Thymus (tissue), 11 donors: ENCODE results near the gene TECTA. TPM values are rescaled to one million over a fixed set of nuclear protein-coding genes. Genes with fewer than 3 reads are reported as not detected.
"Not testable (repeated sequence)": the region's sequence is repeated elsewhere in the genome, so short reads cannot be mapped to it uniquely, and the experiment has no call there.

ENCODE experiments used
- DNase-seq, 9 donors: peaks; one replicate each; pipeline ENCODE4 v3.0.0-alpha.2; 2013; ENCODE audit warnings: low spot score in 9 of 9, low read depth in 6 of 9, missing footprints in 1 of 9
- H3K27ac ChIP-seq, 2 donors: one replicate each; pipeline ENCODE4 v1.5.1; 2013; ENCODE audit warnings: control low read depth in 1 of 2, low read depth in 1 of 2, low read length in 1 of 2, mild to moderate bottlenecking in 1 of 2, moderate library complexity in 1 of 2
- H3K27me3 ChIP-seq, 2 donors: one replicate each; pipeline ENCODE4 v1.5.1; 2013; ENCODE audit warnings: low read length in 1 of 2; ENCODE audit not compliant: control insufficient read depth in 2 of 2, insufficient read depth in 1 of 2
- H3K36me3 ChIP-seq, 2 donors: one replicate each; pipeline ENCODE4 v1.5.1; 2013; ENCODE audit warnings: low read length in 1 of 2, mild to moderate bottlenecking in 1 of 2, moderate library complexity in 1 of 2; ENCODE audit not compliant: control insufficient read depth in 2 of 2, insufficient read depth in 2 of 2
- H3K4me1 ChIP-seq, 2 donors: one replicate each; pipeline ENCODE4 v1.5.1; 2013; ENCODE audit warnings: low read length in 2 of 2; ENCODE audit not compliant: control insufficient read depth in 2 of 2, insufficient read depth in 2 of 2
- H3K4me3 ChIP-seq, 2 donors: one replicate each; pipeline ENCODE4 v1.5.1; 2013; ENCODE audit warnings: low read length in 2 of 2, control low read depth in 1 of 2, mild to moderate bottlenecking in 1 of 2
- H3K9me3 ChIP-seq, 2 donors: one replicate each; pipeline ENCODE4 v1.5.1; 2013; ENCODE audit warnings: low read length in 1 of 2, mild to moderate bottlenecking in 1 of 2; ENCODE audit not compliant: control insufficient read depth in 2 of 2, insufficient read depth in 1 of 2
- WGBS: extraction: QIAGEN DNeasy Blood & Tissue Kit; methylation state at CpG from one replicate; pipeline ENCODE4 v1.1.7; 2013; 5-methylcytosine and 5-hydroxymethylcytosine counted together
- polyA plus RNA-seq: library from polyadenylated mRNA; stranded (reverse); fragments of 200-250 nt; gene quantifications from one replicate; pipeline ENCODE4 v1.2.3, GENCODE V29; 2013
- total RNA-seq: library from RNA; stranded (reverse); fragments of 120-200 nt; gene quantifications from one replicate; pipeline ENCODE4 v1.2.4, GENCODE V29; 2013
- donor health status: healthy.

Gene TECTA
- total and polyA plus RNA-seq, 2 donors: 0.19 to 0.71 TPM

DNA sequence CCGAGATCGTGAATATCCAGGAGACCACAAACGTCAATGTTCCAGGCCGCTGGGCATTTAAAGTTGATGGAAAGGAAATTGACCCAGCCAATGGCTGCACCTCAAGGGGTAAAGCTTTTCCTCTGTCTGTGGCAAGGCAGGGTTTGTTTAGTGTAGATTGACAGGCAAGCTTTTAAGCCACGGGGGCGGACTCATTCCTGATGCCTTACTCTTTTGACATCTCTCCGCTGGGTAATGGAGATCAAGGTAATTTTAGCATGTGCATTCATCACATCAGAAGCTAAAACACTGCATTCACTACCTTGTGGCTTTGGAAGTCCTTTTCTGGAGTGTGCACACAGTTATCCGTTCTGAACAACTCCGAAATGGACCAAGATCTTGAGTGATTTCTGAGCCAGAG is 12.6 kb downstream of the TECTA start:
- no peaks in the 10 kb centered on the region for H3K9me3 ChIP-seq

DNA sequence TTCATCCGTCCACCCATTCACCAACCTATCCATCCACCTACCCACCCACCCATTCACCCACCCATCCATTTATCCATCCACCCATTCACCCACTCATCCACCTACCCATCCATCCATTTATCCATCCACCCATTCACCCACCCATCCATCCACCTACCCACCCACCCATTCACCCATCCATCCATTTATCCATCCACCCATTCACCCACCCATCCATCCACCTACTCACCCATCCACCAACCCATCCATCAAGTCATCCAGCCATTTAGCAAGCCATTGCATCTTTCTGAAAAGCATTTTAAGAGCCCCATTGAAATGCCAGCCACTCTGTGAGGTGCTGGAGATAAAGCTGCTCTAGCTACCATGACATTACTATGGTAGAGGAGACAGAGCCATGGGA is 14.0 kb downstream of the TECTA start:
- not testable (repeated sequence) for DNase-seq, H3K9me3 ChIP-seq, H3K27ac ChIP-seq, H3K36me3 ChIP-seq, H3K27me3 ChIP-seq, H3K4me3 ChIP-seq, H3K4me1 ChIP-seq
- WGBS: 100% methylated on average over 1 of the region's 1 CpG

More for the DNA sequence above, 12.6 kb downstream of the TECTA start:
- Histone ChIP-seq H3K27ac (no peak overlapping the region), H3K36me3 (no peaks in the 10 kb centered on the region), H3K4me3 (no peak overlapping the region), H3K27me3 (peaks cover 0 to 8% of the 10 kb centered on the region in 2 donors), H3K4me1 (no peaks in the 10 kb centered on the region)
- DNase-seq: no peak
- WGBS: 64% methylated on average over 9 of the region's 9 CpGs

- no peak for DNase-seq
- Histone ChIP-seq H3K36me3 (no peaks in the 10 kb centered on the region), H3K27me3 (peaks cover 0 to 3% of the 10 kb centered on the region in 2 donors), H3K4me3 (no peak overlapping the region), H3K9me3 (peaks cover 0 to 6% of the 10 kb centered on the region in 2 donors), H3K4me1 (no peaks in the 10 kb centered on the region), H3K27ac (no peak overlapping the region)
- WGBS: 75% methylated on average over 6 of the region's 6 CpGs
Observed at GRCh38 chr11:121117788-121118187, 16.7 kb downstream of the TECTA start.

DNA sequence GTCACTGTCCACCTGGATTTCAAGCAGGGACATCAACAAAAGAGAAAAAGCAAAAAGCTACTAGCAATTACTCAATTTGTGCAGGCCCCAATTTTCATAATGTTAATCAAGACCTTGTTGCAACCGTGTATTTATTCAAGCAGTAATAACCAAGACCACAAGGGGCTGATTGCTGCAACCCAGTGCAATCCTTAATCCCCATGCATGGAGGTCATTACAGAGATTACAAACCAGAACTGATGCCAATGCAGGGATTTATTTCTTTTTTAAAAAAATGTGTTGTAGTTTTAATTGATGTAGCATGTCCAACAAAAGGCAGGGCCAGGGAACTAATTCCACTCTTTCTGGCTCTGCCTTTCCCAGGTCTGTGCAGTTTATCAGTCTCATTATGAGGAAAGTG is 18.4 kb downstream of the TECTA start:
- WGBS: 90% methylated on average over 1 of the region's 1 CpG

DNA sequence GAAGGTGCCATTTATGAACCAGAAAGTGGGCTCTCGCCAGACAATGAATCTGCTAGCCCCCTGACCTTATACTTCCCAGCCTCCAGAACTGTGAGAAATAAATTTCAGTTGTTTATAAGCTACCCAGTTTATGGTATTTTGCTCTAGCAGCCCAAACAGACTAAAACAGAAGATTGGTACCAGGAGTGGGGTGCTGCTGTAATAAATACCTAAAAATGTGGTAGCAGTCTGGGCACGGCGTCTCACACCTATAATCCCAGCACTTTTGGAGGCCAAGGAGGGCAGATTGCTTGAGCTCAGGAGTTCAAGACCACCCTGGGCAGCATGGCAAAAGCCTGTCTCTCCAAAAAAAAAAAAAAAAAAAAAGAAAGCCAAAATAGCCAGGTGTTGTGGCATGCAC is 21.3 kb downstream of the TECTA start:
- WGBS: 75% methylated on average over 3 of the region's 3 CpGs
- Histone ChIP-seq H3K9me3 (peaks cover 0 to 6% of the 10 kb centered on the region in 2 donors), H3K27ac (no peak overlapping the region), H3K27me3 (no peaks in the 10 kb centered on the region), H3K4me1 (no peaks in the 10 kb centered on the region), H3K36me3 (no peaks in the 10 kb centered on the region), H3K4me3 (no peak overlapping the region)
- DNase-seq: no peak

More for the DNA sequence above, 18.4 kb downstream of the TECTA start:
- no peak overlapping the region for H3K27ac ChIP-seq
- no peak for DNase-seq
- H3K27me3 ChIP-seq: no peaks in the 10 kb centered on the region
- no peak overlapping the region for H3K4me3 ChIP-seq
- H3K9me3 ChIP-seq: peaks cover 0 to 6% of the 10 kb centered on the region in 2 donors
- no peaks in the 10 kb centered on the region for H3K4me1 ChIP-seq
- H3K36me3 ChIP-seq: no peaks in the 10 kb centered on the region

GRCh38 chr11:121123496-121124069 is 22.5 kb downstream of the TECTA start:
- Histone ChIP-seq H3K4me1 (no peaks in the 10 kb centered on the region), H3K36me3 (no peaks in the 10 kb centered on the region), H3K9me3 (peaks cover 0 to 6% of the 10 kb centered on the region in 2 donors), H3K4me3 (no peak overlapping the region), H3K27ac (no peak overlapping the region), H3K27me3 (no peaks in the 10 kb centered on the region)
- DNase-seq: no peak
- WGBS: 91% methylated on average over 6 of the region's 6 CpGs

DNA sequence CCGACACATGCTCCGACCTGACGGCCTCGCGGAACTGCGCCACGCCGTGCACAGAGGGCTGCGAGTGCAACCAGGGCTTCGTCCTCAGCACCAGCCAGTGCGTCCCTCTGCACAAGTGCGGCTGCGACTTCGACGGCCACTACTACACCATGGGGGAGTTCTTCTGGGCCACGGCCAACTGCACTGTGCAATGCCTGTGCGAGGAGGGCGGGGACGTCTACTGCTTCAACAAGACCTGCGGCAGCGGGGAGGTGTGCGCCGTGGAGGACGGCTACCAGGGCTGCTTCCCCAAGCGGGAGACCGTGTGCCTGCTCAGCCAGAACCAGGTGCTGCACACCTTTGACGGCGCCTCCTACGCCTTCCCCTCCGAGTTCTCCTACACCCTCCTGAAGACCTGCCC is 26.8 kb downstream of the TECTA start:
- no peak for DNase-seq
- no peak overlapping the region for H3K27ac ChIP-seq
- H3K4me3 ChIP-seq: no peak overlapping the region
- H3K4me1 ChIP-seq: no peaks in the 10 kb centered on the region
- no peaks in the 10 kb centered on the region for H3K36me3 ChIP-seq
- no peaks in the 10 kb centered on the region for H3K9me3 ChIP-seq
- no peaks in the 10 kb centered on the region for H3K27me3 ChIP-seq
- 98% methylated on average over 30 of the region's 30 CpGs for WGBS

GRCh38 chr11:121129362-121130340 is 28.6 kb downstream of the TECTA start:
- Histone ChIP-seq H3K36me3 (no peaks in the 10 kb centered on the region), H3K27ac (no peak overlapping the region), H3K4me3 (no peak overlapping the region), H3K9me3 (no peaks in the 10 kb centered on the region), H3K4me1 (no peaks in the 10 kb centered on the region), H3K27me3 (no peaks in the 10 kb centered on the region)
- WGBS: 95% methylated on average over 29 of the region's 29 CpGs
- DNase-seq: no peak

DNA sequence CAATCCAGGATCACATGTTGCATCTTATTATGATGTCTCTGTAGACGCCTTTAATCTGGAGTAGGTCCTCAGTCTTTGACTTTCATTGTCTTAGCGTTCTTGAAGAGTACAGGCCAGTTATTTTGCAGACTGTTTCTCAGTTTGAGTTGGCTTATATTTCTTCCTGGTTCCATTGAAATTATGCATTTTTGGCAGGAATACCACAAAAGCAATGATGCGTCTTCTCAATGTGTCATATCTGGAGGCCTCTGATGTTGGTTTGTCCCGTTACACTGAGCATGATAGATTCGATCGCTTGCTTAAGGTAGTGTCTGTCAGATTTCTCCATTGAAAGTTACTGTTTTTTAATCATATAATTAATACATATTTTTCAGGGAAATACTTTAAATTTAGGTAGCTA is 30.6 kb downstream of the TECTA start:
- WGBS: 94% methylated on average over 6 of the region's 6 CpGs
- DNase-seq: no peak

More for the DNA sequence above, 30.6 kb downstream of the TECTA start:
- H3K4me1 ChIP-seq: no peaks in the 10 kb centered on the region
- no peaks in the 10 kb centered on the region for H3K36me3 ChIP-seq
- H3K4me3 ChIP-seq: no peak overlapping the region
- no peaks in the 10 kb centered on the region for H3K27me3 ChIP-seq
- no peak overlapping the region for H3K27ac ChIP-seq
- H3K9me3 ChIP-seq: no peaks in the 10 kb centered on the region
